T-helper 2 cell treated with Interferon-gamma antibody and Interleukin-4, amounts not matched to agents 100 ng/mL and 5 ng/mL, for 36 hours (primary cell): ENCODE data around the gene OR52N2. TPM values are rescaled to one million over a fixed set of nuclear protein-coding genes. Genes with fewer than 3 reads are reported as not detected.

Experiments
- total RNA-seq: library from RNA; stranded (reverse); gene quantifications from 2 replicates; pipeline ENCODE4 v1.2.3, GENCODE V29; 2022

OR52N2 gene
- total RNA-seq, 1 donor from 2014 or later: not detected

Other genes starting within 250 kb of the OR52N2 start
- not detected in 2 replicates for gene OR52B6, start 228.0 kb upstream of the OR52N2 start, total RNA-seq
- 0.18 and 0.25 TPM in 2 replicates for gene TRIM6, start 212.3 kb upstream of the OR52N2 start, total RNA-seq
- gene TRIM34, start 183.9 kb upstream of the OR52N2 start, total RNA-seq: 7.4 and 8.8 TPM in 2 replicates
- gene TRIM5, start 123.8 kb upstream of the OR52N2 start, total RNA-seq: 22.1 and 24.4 TPM in 2 replicates
- gene TRIM22, start 119.1 kb upstream of the OR52N2 start, total RNA-seq: 173 and 177 TPM in 2 replicates
- gene OR56B1, start 72.5 kb upstream of the OR52N2 start, total RNA-seq: 0.09 and 0.36 TPM in 2 replicates
- 0.52 and 0.57 TPM in 2 replicates for gene OR52N4, start 54.7 kb upstream of the OR52N2 start, total RNA-seq
- not detected in 2 replicates for gene OR52N5, start 25.6 kb upstream of the OR52N2 start, total RNA-seq
- gene OR52N1, start 17.7 kb upstream of the OR52N2 start, total RNA-seq: 0.23 TPM in 1 of 2 replicates, not detected in the other
- not detected in 2 replicates for gene OR52E6, start 33.0 kb downstream of the OR52N2 start, total RNA-seq
- gene OR52E8, start 48.8 kb downstream of the OR52N2 start, total RNA-seq: not detected in 2 replicates
- not detected in 2 replicates for gene OR52E4, start 71.7 kb downstream of the OR52N2 start, total RNA-seq
- not detected in 2 replicates for gene OR52E5, start 84.3 kb downstream of the OR52N2 start, total RNA-seq
- gene OR56A3, start 133.3 kb downstream of the OR52N2 start, total RNA-seq: not detected in 2 replicates
- gene OR56A5, start 159.6 kb downstream of the OR52N2 start, total RNA-seq: not detected in 2 replicates
- not detected in 2 replicates for gene OR52L1, start 178.1 kb downstream of the OR52N2 start, total RNA-seq
- 0.05 TPM in 1 of 2 replicates, not detected in the other for gene OR56A4, start 198.0 kb downstream of the OR52N2 start, total RNA-seq
- not detected in 2 replicates for gene OR56A1, start 221.8 kb downstream of the OR52N2 start, total RNA-seq